UCSD-AML1 (cell line): ENCODE results near the gene TMEM52.

ENCODE experiments used
- DNase-seq: peaks from one replicate; lab custom pipeline; 2025; ENCODE audit not compliant: unreplicated experiment; lab: John Stamatoyannopoulos, UW

Gene TMEM52

GRCh38 chr1:1927751-1928150 is 8.7 kb upstream of the TMEM52 start:
- no peak for DNase-seq

- no peak for DNase-seq
Observed at GRCh38 chr1:1926886-1927660, 8.0 kb upstream of the TMEM52 start.

GRCh38 chr1:1926346-1926811 is 7.3 kb upstream of the TMEM52 start:
- no peak for DNase-seq

GRCh38 chr1:1925437-1926345 is 6.6 kb upstream of the TMEM52 start:
- DNase-seq, result no peak

GRCh38 chr1:1924849-1925248 is 5.8 kb upstream of the TMEM52 start:
- no peak for DNase-seq

- DNase-seq, result no peak
Observed at GRCh38 chr1:1924386-1924785, 5.3 kb upstream of the TMEM52 start.

GRCh38 chr1:1922956-1923833 is 4.1 kb upstream of the TMEM52 start:
- no peak for DNase-seq

GRCh38 chr1:1922702-1922955 is 3.5 kb upstream of the TMEM52 start:
- DNase-seq, result no peak

- DNase-seq, result no peak
Observed at GRCh38 chr1:1921901-1922701, 3.0 kb upstream of the TMEM52 start.

GRCh38 chr1:1921459-1921862 is 2.4 kb upstream of the TMEM52 start:
- DNase-seq, result no peak

GRCh38 chr1:1920608-1921458 is 1.8 kb upstream of the TMEM52 start:
- peak; percentile 33 for DNase-seq

- DNase-seq, result no peak
Observed at GRCh38 chr1:1920057-1920607, 1.1 kb upstream of the TMEM52 start.

GRCh38 chr1:1919304-1920056 is 401 bp upstream of the TMEM52 start:
- DNase-seq, result peak; percentile 99

- DNase-seq, result no peak
Observed at GRCh38 chr1:1917995-1918900, 831 bp downstream of the TMEM52 start.

- no peak for DNase-seq
Observed at GRCh38 chr1:1917304-1917976, 1.6 kb downstream of the TMEM52 start.

GRCh38 chr1:1916851-1917251 is 2.2 kb downstream of the TMEM52 start:
- no peak for DNase-seq
